Activated naive CD4-positive, alpha-beta T cell treated with anti-CD3 and anti-CD28 coated beads, Interleukin-2, amount 50 U/mL, for 72 hours (primary cell): Measurements from ENCODE around the gene PLCB4. TPM values are rescaled to one million over a fixed set of nuclear protein-coding genes. Genes with fewer than 3 reads are reported as not detected.

Experiments used
- ATAC-seq, 2 donors: fragments of 150-1000 bp; cut with Tn5 transposase; 2 replicates each; pipeline ENCODE4 v1.10.0; 2021; ENCODE audit warnings: mild to moderate bottlenecking in 2 of 2, moderate library complexity in 2 of 2
- DNase-seq, 2 donors: peaks; one replicate each; pipeline ENCODE4 v3.0.0; 2021 to 2022; ENCODE audit warnings: low spot score in 2 of 2
- H3K27ac Mint-ChIP-seq, 2 donors: one replicate each; pipeline ENCODE4 v1.8.0; 2022; ENCODE audit warnings: mild to moderate bottlenecking in 2 of 2, mixed read lengths in 2 of 2
- H3K36me3 Mint-ChIP-seq, 2 donors: one replicate each; pipeline ENCODE4 v1.8.0; 2022; ENCODE audit warnings: mixed read lengths in 2 of 2
- H3K9me3 Mint-ChIP-seq, 2 donors: one replicate each; pipeline ENCODE4 v1.8.0; 2022; ENCODE audit warnings: mixed read lengths in 2 of 2
- total RNA-seq, 2 donors: library from RNA; stranded (reverse); gene quantifications; one replicate each; pipeline ENCODE4 v1.2.3, GENCODE V29; 2022

PLCB4 gene
- total RNA-seq, 2 donors from 2014 or later: not detected

DNA sequence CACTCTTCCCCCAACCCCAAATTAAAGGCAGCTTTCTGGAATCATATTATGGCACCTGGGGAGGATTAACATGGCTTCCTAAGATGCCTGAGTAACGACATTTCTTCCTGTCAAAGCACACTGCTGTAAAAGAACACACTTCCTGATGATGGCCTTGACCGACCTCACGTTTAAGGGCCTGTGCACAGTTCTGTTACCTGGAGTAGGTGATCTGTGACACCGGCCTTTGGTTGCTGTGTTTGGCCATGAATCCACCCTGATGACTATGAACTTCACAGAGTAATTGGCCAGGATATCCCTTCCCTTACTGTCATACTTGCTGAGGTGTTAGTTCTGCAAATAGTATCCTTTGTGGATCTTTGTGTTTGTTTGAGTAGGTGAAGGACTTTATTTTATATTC lies 45.8 kb downstream of the PLCB4 start:
- ATAC-seq (no peak), DNase-seq (no peak)
- Mint-ChIP-seq H3K9me3 (no peaks in the 10 kb centered on the region), H3K27ac (no peak overlapping the region), H3K36me3 (no peaks in the 10 kb centered on the region)

DNA sequence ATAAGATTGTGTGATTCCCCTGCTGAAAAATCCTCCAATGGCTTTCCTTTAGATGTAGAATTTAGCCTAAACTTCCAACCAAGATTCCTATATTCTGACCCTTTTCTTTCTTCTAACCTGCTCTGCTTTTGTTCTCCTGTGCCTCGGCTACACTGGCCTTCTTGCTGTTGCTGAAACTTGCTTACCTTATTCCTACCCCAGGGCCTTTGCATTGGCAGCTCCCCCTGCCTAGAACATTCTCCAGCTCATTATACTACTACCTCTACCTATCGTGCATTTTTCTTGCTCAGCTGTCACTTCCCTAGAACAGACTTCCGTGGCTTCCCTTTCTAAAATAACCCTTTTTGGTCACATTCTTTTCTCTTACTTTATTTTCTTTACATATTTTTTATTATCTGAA lies 48.7 kb downstream of the PLCB4 start:
- Mint-ChIP-seq H3K36me3 (no peaks in the 10 kb centered on the region), H3K9me3 (peaks cover 5 to 14% of the 10 kb centered on the region in 2 donors), H3K27ac (no peak overlapping the region)
- DNase-seq (no peak), ATAC-seq (no peak)

DNA sequence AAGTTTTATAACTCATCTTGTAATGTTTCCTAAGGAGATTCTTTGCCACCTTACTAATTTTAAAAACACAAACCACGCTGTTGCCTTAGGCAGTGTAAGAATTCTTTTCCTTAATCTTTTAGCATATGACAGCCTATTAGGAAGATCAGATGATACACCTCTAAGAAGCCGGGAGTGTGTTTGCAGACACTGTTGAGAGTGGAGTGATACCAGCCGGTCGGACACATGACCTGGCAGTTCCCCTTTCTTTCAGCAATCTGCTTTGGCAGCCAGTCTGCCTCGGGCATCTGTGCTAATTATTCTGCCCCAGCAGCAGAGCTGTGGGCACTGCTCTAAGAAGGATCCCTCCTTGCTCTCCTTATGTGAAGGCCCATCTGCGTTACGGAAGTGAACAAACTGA lies 50.9 kb downstream of the PLCB4 start:
- Mint-ChIP-seq H3K27ac (no peak overlapping the region), H3K9me3 (peaks cover 5 to 14% of the 10 kb centered on the region in 2 donors), H3K36me3 (no peaks in the 10 kb centered on the region)
- DNase-seq (no peak), ATAC-seq (no peak)

DNA sequence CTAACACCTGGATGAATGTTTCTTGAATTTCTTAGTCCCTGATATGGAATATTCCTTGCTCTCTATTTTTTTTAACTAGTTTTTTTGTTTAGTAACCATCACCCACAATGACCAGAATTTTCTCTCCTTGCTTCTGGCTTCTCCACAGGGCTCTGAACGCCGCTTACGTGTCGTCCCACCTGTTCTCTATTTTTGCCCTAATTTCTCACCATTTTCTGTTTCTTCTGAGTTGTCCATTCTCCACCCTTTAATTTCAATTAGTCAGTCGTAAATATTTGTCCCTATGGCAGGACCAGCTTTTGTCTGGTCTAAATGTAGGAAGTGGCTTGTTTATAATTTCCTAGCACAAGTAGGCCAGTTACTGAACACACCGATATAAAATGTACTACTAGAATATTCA lies 52.3 kb downstream of the PLCB4 start:
- DNase-seq: no peak
- H3K36me3 Mint-ChIP-seq: no peaks in the 10 kb centered on the region
- ATAC-seq: no peak
- H3K27ac Mint-ChIP-seq: no peak overlapping the region
- peaks cover 5 to 14% of the 10 kb centered on the region in 2 donors for H3K9me3 Mint-ChIP-seq

DNA sequence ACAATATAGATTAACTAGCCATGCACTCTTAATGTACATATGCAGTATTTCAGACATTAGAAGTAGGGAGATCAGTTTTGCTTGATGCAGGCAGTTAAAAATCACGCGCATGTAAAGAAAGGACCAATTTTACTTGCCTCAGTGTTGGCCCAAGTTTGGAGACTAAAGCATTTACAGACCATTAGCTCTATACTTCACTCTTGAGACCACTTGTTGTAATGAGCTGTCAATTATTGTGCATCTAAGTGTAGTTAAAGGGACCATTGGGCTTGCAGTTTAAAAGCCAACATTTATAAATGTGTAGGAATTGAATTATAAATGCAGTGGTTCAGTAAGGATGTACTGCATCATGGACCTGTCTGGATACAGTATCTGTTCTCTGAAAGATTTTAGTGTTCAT lies 53.7 kb downstream of the PLCB4 start:
- no peak overlapping the region for H3K27ac Mint-ChIP-seq
- DNase-seq (no peak), ATAC-seq (no peak)
- H3K9me3 Mint-ChIP-seq: peaks cover 5 to 14% of the 10 kb centered on the region in 2 donors
- H3K36me3 Mint-ChIP-seq: no peaks in the 10 kb centered on the region

- Mint-ChIP-seq H3K9me3 (peaks cover 11 to 19% of the 10 kb centered on the region in 2 donors), H3K27ac (no peak overlapping the region), H3K36me3 (no peaks in the 10 kb centered on the region)
- ATAC-seq: no peak
- no peak for DNase-seq
Measured at GRCh38 chr20:9126527-9126926, 57.6 kb downstream of the PLCB4 start.

GRCh38 chr20:9128568-9128967 lies 59.7 kb downstream of the PLCB4 start:
- peaks cover 11 to 26% of the 10 kb centered on the region in 2 donors for H3K9me3 Mint-ChIP-seq

DNA sequence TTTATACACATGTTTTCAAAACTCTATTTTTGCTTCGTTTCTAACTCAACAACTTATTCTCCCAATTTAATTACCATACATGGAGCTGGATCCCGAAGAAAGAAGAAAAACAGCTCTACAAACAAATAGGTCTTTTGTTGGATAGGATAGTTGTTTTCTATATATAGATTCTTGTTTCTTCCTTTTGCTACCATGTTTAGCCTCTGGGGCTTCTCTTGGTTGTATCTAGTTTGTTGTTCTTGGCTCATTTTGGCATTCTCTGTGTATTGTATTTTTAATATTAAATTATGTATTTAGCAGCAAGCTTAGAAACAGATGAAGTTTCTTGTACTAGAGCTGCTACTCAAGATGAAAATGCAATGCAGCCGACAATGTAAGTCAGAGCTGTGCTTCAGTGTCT lies 60.9 kb downstream of the PLCB4 start:
- peaks cover 15 to 29% of the 10 kb centered on the region in 2 donors for H3K9me3 Mint-ChIP-seq
- no peak for ATAC-seq
- no peak overlapping the region for H3K27ac Mint-ChIP-seq
- no peak for DNase-seq
- H3K36me3 Mint-ChIP-seq: no peaks in the 10 kb centered on the region

More at GRCh38 chr20:9128568-9128967, 59.7 kb downstream of the PLCB4 start:
- Mint-ChIP-seq H3K36me3 (no peaks in the 10 kb centered on the region), H3K27ac (no peak overlapping the region)
- ATAC-seq (no peak), DNase-seq (no peak)

DNA sequence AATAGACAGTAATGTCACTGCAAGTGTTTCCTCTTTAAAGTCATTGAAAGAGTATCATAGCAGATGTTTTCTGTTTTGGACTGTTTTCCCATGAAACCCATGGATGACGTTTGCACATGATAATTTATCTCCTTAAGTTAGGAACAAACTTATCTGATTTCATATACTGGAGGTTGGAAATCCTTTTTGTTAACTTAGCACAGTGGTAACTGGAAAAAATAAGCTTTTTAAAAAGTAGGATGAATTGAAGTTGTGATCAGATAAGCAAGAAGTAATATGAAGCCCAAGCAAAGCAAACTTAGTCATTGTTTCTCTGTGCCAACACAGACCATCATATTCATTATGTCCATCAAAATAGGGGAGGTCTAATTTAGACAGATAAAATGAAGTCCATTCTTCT lies 61.6 kb downstream of the PLCB4 start:
- no peak for ATAC-seq
- Mint-ChIP-seq H3K9me3 (peaks cover 15 to 29% of the 10 kb centered on the region in 2 donors), H3K36me3 (no peaks in the 10 kb centered on the region), H3K27ac (no peak overlapping the region)
- no peak for DNase-seq

DNA sequence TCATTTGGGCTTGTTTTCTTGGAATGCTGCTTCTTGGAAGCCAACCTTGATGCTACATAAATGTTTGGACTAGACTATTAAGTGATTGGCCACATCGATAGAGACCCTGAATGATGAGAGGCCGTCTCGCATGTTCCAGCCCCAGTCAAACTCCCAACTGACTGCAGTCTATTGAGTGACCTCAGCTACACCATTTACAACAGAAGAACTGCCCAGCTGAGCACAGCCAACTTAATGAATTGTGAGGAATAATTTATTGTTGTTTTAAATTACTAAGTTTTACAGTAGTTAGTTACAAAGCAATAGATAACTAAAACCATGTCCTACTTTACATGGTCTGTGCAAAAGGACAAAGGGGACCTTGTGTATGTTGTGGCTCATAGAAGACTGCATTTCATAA lies 63.0 kb downstream of the PLCB4 start:
- ATAC-seq (no peak), DNase-seq (no peak)

GRCh38 chr20:9134346-9134745 lies 65.5 kb downstream of the PLCB4 start:
- ATAC-seq (no peak), DNase-seq (no peak)
- Mint-ChIP-seq H3K27ac (no peak overlapping the region), H3K9me3 (peaks cover 15 to 27% of the 10 kb centered on the region in 2 donors), H3K36me3 (no peaks in the 10 kb centered on the region)

More for the DNA sequence above, 63.0 kb downstream of the PLCB4 start:
- Mint-ChIP-seq H3K36me3 (no peaks in the 10 kb centered on the region), H3K27ac (no peak overlapping the region), H3K9me3 (peaks cover 15 to 29% of the 10 kb centered on the region in 2 donors)

DNA sequence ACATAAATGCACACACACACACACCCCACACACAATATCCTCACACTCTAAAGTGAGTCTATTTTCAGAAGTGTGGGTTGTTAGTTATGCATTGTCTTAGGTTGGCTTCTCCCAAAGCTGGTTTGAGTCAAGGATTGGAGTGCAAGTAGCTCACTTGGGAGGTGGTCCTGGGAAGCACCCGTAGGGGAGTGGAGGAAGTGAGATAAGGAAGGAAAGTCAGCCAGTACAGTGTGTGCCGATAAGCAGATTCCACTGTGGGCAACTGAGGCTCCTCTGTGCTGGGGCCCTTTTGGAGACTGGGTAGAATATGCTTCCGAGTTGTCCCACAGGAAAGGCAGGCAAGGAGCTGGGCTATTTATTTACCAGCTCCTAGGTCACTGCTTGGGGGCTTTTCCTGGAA lies 67.2 kb downstream of the PLCB4 start:
- ATAC-seq: no peak
- H3K27ac Mint-ChIP-seq: no peak overlapping the region
- H3K9me3 Mint-ChIP-seq: peaks cover 11 to 29% of the 10 kb centered on the region in 2 donors
- no peak for DNase-seq
- H3K36me3 Mint-ChIP-seq: no peaks in the 10 kb centered on the region

DNA sequence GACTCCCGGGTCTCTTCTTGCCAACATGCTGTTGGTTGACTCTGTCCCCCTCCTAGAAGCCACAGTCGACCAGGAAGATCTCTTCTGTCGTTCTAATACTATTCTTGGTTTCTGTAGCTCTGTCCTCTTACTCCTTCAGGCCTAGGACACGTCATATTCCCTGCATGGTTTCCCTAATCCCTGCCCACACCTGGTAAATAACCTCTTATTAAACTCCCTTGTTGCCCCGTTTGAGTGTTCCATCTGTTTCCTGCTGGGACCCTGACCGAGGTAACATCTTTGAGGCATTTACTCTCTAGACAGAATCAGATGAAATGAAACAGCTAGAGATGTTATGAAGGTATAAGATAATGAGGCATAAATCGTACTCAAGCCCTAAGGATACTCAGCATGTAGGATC lies 68.1 kb downstream of the PLCB4 start:
- Mint-ChIP-seq H3K27ac (no peak overlapping the region), H3K36me3 (no peaks in the 10 kb centered on the region), H3K9me3 (peaks cover 15 to 32% of the 10 kb centered on the region in 2 donors)
- no peak for ATAC-seq
- DNase-seq: no peak

DNA sequence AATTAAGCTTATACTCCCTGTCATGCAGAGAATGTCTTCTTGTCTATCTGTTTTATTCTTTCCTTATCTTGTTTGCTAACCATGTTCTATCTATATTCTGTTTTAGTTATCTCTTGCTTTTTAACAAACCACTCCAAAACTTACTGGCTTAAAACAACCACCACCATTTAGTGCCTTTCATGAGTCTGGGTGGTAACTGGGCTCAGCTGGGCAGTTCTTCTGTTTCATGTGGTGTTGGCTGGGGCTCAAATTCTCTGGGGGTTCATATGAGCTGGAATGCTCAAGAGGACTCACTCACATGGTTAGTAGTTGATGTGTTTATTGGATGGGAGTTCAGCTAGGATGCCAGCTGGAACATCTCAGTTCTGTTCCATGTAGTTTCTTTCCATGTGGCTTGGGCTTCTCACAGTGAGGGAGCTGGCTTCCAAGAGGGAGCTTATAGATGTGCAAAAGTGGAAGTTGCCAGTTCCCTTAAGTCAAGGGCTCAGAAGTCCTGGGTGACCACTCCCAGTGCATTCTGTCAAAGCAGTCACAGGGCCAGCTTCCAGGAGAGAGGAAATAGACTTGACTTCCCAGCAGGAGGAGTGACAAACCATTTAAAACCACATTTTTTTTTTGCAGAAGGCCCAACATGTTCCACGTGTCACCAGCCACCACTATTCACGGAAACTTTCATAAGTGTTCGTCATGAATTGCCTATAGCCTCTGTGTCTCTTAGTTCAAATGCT lies 70.4 kb downstream of the PLCB4 start:
- Mint-ChIP-seq H3K27ac (no peak overlapping the region), H3K9me3 (peaks cover 21 to 30% of the 10 kb centered on the region in 2 donors), H3K36me3 (no peaks in the 10 kb centered on the region)
- DNase-seq: no peak
- no peak for ATAC-seq

DNA sequence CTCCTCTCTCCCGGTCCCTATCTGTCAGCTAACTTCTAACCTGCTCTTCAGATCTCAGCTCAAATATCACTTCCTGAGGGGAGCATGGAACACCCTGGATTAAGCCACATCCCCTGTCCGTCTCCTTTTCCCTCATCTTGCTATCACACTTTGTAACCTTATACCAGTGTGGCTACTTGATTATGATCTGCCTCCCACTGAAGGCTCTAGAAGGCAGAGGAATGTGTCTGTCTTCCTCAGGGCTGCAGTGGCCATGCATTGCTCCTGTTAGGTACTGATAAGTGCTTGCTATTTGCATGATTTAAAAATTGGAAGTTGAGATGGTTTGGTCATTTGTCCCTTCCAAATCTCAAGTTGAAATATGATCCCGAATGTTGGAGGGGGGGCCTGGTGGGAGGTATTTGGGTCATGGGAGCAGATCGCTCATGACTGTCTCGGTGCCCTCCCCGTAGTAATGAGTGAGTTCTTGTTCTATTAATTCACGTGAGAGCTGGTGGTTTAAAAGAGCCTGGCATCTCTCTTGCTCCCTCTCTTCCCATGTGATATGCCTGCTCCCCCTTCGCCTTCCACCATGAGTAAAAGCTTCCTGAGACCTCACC lies 71.4 kb downstream of the PLCB4 start:
- H3K9me3 Mint-ChIP-seq: peaks cover 17 to 30% of the 10 kb centered on the region in 2 donors
- no peak overlapping the region for H3K27ac Mint-ChIP-seq
- no peaks in the 10 kb centered on the region for H3K36me3 Mint-ChIP-seq
- ATAC-seq: no peak
- no peak for DNase-seq

DNA sequence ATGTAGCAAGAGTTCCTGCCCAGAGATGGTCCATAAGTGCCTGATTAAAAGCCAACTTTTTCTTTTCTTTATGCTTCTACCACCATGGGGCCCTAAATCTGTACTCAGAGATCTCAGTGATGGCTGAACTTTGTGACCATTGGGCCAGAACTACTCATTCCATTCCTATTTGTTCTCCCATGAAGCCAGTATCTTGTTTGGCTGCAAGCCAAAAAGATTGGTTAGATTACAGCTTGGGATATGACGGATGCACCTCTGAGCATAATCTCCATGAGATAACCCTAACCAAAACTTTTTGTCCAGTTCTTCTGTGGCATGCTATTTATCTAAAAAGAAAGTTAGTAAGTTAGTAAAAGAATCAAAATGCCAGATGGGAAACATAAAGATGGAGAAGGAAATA lies 72.2 kb downstream of the PLCB4 start:
- Mint-ChIP-seq H3K9me3 (peaks cover 18 to 31% of the 10 kb centered on the region in 2 donors), H3K36me3 (no peaks in the 10 kb centered on the region), H3K27ac (no peak overlapping the region)
- ATAC-seq (no peak), DNase-seq (no peak)

GRCh38 chr20:9141921-9142320 lies 73.0 kb downstream of the PLCB4 start:
- no peaks in the 10 kb centered on the region for H3K36me3 Mint-ChIP-seq
- H3K27ac Mint-ChIP-seq: no peak overlapping the region
- DNase-seq: no peak
- ATAC-seq: no peak
- H3K9me3 Mint-ChIP-seq: peaks cover 22 to 34% of the 10 kb centered on the region in 2 donors

DNA sequence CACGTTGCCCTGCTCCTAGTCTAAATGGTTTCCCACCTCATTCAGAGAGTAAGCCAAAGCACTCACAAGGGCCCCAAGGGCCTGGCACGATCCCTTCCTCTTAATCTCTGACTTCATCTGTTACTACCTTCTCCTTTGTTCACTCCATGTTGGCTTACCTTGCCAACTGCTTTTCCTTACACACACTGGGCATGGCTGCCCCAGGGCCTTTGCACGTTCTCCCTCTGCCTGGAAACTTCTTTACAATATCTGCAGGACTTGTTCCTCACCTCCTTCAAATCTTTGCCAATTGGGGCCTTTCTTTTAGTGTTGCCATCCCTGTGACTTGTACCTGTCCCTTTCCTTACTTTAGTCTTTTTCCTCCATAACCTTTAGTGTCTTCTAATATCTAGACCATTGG lies 73.9 kb downstream of the PLCB4 start:
- Mint-ChIP-seq H3K9me3 (peaks cover 22 to 33% of the 10 kb centered on the region in 2 donors), H3K36me3 (no peaks in the 10 kb centered on the region), H3K27ac (no peak overlapping the region)
- ATAC-seq (no peak), DNase-seq (no peak)
